HG03025 (cell line): ENCODE data around the gene ACBD3.

ENCODE experiments used
- ATAC-seq: cut with Tn5 transposase; IDR thresholded peaks from one replicate; pipeline ENCODE4 v1.9.1; 2021; ENCODE audit warnings: mild to moderate bottlenecking, moderate library complexity; ENCODE audit not compliant: unreplicated experiment, low FRiP score

The ACBD3 gene

GRCh38 chr1:226202246-226202645 lies 15.7 kb upstream of the ACBD3 start:
- no peak for ATAC-seq

DNA sequence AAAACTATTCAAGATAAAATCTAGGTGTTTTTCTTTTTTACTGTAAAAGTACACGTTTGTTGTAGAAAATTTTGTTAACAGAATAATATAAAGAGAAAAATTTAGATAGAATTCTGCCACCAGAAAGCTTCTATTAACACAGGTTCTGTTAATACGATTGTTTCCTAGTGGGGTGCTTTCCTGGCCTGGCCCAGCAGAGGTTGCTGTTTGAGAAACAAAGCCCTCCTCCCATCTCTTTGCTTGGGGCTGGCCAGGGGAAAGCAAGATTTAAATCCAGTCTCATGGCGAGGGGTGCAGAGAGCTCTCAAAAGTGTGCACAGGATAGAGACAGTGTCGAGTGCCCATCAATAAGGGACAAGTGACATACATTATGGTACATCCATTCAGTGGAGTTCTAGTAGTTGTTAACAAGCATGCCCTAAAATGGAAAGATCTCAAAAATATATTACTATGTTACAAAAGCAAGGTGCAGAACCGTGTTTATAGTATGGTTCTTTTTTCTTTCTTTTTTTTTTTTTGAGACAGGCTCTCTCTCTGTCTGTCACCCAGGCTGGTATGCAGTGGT lies 14.6 kb upstream of the ACBD3 start:
- ATAC-seq: no peak

DNA sequence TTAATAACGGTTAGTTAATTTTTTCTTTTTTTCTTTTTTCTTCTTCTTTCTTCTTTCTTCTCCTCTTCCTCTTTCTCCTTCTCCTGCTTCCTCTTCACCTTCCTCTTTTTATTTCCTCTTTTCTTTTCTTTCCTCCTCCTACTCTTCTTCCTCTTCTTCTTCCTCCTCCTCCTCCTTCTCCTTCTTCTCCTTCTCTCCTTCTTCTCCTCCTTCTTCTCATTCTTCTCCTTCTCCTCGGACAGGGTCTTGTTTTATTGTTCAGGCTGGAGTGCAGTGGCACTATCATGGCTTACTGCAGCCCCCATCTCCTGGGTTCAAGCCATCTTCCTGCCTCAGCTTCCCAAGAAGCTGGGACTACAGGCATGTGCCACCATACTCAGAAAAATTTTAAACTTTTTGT lies 13.4 kb upstream of the ACBD3 start:
- no peak for ATAC-seq

DNA sequence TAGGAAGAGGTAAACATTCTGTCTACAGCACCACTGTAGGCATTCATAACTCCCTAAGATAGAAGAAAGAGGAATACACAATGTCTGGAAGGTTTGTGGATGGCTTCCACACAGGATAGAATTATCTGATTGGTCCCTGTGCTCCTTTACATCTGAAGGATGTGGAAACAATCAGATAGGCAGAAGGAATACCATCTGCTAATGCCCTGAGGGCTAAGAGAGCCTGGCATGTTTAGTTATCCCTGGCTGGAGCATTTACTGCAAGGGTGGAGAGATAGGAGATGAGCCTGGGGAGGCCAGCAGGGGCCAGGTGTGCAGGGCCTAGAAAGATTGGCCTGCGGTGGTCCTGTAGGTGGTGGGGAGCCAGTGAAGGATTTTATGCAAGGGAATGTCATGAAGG lies 8.6 kb upstream of the ACBD3 start:
- no peak for ATAC-seq

GRCh38 chr1:226187380-226187779 lies 839 bp upstream of the ACBD3 start:
- ATAC-seq: no peak

- ATAC-seq: no peak
Observed at GRCh38 chr1:226187019-226187322, 430 bp upstream of the ACBD3 start.

GRCh38 chr1:226185141-226186036 lies 1.2 kb downstream of the ACBD3 start:
- no peak for ATAC-seq

- ATAC-seq: no peak
Observed at GRCh38 chr1:226181996-226182714, 4.4 kb downstream of the ACBD3 start.

- ATAC-seq: no peak
Observed at GRCh38 chr1:226176870-226177269, 9.7 kb downstream of the ACBD3 start.

DNA sequence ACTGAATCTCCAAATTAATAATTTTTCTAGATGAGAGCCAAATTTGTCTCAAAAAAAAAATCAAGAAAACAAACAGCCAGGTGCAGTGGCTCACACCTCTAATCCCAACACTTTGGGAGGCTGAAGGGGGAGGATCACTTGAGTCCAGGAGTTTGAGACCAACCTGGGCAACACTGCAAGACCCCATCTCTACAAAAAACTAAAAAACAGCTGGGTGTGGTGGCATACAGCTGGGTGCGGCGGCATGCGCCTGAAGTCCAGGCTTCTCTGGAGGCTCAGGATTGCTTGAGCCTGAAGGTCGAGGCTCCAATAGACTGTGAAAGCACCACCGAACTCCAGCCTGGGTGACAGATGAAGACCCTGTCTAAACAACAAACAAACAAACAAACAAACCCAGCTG lies 14.0 kb downstream of the ACBD3 start:
- no peak for ATAC-seq

GRCh38 chr1:226166341-226166740 lies 20.2 kb downstream of the ACBD3 start:
- ATAC-seq: no peak

GRCh38 chr1:226164154-226164553 lies 22.4 kb downstream of the ACBD3 start:
- ATAC-seq: no peak

DNA sequence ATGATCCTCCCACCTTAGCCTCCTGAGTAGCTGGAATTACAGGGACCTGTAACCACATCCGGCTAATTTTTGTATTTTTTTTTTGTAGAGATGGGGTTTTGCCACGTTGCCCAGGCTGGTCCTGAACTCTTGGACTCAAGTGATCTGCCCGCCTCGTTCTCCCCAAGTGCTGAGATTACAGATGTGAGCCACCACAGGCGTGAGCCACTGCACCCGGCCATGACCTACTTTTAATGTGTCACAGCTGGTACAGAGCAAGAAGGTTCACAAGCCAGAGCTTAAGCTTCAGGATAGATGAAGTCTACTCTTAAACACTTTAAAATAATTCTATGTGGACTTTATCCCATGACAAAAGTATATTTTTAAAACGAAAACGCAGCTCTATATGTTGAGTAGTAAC lies 23.6 kb downstream of the ACBD3 start:
- no peak for ATAC-seq

GRCh38 chr1:226158983-226159382 lies 27.6 kb downstream of the ACBD3 start:
- ATAC-seq: no peak

GRCh38 chr1:226158457-226158856 lies 28.1 kb downstream of the ACBD3 start:
- ATAC-seq: no peak

DNA sequence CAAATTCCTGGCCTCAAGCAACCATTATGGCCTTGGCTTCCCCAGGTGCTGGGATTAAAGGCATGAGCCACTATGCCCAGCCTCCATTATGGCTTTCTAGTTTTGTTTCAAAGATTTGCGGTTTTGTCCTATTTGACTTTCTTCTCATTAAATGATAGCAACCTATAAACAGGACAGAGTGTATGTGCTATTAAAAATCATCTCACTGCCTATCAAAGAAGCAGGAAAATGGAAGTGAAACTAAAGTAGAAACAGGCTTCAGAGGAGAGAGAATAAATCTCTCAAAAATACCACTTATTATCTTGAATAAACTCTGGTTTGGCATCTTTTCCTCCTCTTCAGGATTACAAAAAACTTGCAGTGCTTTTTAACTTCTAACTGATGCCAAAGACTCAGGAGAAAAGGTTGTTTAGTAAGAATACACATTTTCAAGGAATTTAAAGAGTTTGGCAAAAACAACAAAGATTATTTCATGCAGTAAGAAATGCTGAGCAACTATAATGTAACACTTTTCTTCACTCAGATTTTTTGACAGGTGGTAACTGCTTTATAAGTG lies 28.7 kb downstream of the ACBD3 start:
- no peak for ATAC-seq

DNA sequence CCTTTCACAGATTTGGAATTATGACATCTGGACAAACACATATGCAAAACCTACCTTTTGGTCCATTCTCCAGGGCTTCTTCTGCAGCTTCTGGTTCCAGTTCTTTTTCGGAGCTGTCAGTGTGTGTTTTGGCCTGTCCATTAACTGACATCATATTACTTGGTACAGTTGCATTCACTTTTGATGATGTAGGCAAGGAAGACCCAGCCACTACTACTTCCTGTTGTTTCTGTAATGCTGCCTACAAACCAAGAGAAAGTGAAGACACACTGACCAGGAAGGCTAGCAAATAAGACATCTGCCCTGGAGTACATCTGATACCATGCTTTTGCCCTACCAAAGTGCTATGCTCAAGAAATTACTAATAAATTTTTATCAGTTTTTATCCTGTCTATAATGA lies 31.9 kb downstream of the ACBD3 start:
- no peak for ATAC-seq

DNA sequence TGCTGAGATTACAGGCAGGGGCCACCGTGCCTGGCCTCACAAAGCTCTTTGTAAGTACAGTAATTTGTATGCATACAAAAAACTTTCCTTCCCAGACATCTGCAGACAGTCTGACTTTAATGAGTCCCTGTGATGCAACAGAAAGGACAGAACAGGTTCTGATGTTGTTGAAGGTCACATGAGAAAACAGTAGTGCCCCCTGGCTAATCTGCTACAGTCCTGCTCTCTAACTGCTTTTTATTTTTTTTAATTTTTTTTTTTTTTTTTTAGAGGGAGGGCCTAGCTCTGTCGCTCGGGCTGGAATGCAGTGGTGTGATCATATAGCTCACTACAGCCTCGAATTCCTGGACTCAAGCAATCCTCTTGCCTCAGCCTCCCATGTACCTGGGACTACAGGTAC lies 36.7 kb downstream of the ACBD3 start:
- no peak for ATAC-seq

GRCh38 chr1:226148121-226148648 lies 38.4 kb downstream of the ACBD3 start:
- no peak for ATAC-seq

- ATAC-seq: no peak
Observed at GRCh38 chr1:226144045-226144444, 42.5 kb downstream of the ACBD3 start.

- ATAC-seq: no peak
Observed at GRCh38 chr1:226135709-226136108, 50.8 kb downstream of the ACBD3 start.
